BE2C (cell line): ENCODE measurements around the gene OR4D1.

Experiments used
- DNase-seq: peaks from one replicate; pipeline ENCODE4 v3.0.0-alpha.2; 2020
- H3K27me3 ChIP-seq: fragments of 250-450 bp; sonication (Bioruptor Pico); 2 replicates; pipeline ENCODE4 v1.5.1; 2020; ENCODE audit warnings: mild to moderate bottlenecking
- H3K36me3 ChIP-seq: fragments of 250-450 bp; sonication (Bioruptor Pico); 2 replicates; pipeline ENCODE4 v1.5.1; 2020; ENCODE audit warnings: mild to moderate bottlenecking
- H3K4me1 ChIP-seq: fragments of 250-450 bp; sonication (Bioruptor Pico); 2 replicates; pipeline ENCODE4 v1.5.1; 2020
- H3K4me3 ChIP-seq: 2 replicates; pipeline ENCODE4 v1.5.1; 2011; ENCODE audit warnings: low read depth, low read length
- H3K9me3 ChIP-seq: fragments of 250-450 bp; sonication (Bioruptor Pico); 2 replicates; pipeline ENCODE4 v1.5.1; 2020
- TF ChIP-seq, protein P1 (sequence below): IDR thresholded peaks from 2 replicates; pipeline ENCODE4 v1.5.1; 2012; ENCODE audit warnings: mild to moderate bottlenecking, low read depth, low read length

The OR4D1 gene

GRCh38 chr17:58187063-58187462 lies 38.9 kb downstream of the OR4D1 start:
- Histone ChIP-seq H3K4me1 (no peaks in the 10 kb centered on the region), H3K27me3 (peaks cover 7% of the 10 kb centered on the region), H3K36me3 (no peaks in the 10 kb centered on the region), H3K9me3 (no peaks in the 10 kb centered on the region), H3K4me3 (no peak overlapping the region)
- no peak for DNase-seq
- TF ChIP-seq, protein P1, sequence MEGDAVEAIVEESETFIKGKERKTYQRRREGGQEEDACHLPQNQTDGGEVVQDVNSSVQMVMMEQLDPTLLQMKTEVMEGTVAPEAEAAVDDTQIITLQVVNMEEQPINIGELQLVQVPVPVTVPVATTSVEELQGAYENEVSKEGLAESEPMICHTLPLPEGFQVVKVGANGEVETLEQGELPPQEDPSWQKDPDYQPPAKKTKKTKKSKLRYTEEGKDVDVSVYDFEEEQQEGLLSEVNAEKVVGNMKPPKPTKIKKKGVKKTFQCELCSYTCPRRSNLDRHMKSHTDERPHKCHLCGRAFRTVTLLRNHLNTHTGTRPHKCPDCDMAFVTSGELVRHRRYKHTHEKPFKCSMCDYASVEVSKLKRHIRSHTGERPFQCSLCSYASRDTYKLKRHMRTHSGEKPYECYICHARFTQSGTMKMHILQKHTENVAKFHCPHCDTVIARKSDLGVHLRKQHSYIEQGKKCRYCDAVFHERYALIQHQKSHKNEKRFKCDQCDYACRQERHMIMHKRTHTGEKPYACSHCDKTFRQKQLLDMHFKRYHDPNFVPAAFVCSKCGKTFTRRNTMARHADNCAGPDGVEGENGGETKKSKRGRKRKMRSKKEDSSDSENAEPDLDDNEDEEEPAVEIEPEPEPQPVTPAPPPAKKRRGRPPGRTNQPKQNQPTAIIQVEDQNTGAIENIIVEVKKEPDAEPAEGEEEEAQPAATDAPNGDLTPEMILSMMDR: no peak

GRCh38 chr17:58187675-58188074 lies 39.5 kb downstream of the OR4D1 start:
- no peaks in the 10 kb centered on the region for H3K4me1 ChIP-seq
- H3K9me3 ChIP-seq: no peaks in the 10 kb centered on the region
- no peaks in the 10 kb centered on the region for H3K36me3 ChIP-seq
- peaks cover 7% of the 10 kb centered on the region for H3K27me3 ChIP-seq
- H3K4me3 ChIP-seq: no peak overlapping the region
- DNase-seq: no peak
- TF ChIP-seq, protein P1: no peak

DNA sequence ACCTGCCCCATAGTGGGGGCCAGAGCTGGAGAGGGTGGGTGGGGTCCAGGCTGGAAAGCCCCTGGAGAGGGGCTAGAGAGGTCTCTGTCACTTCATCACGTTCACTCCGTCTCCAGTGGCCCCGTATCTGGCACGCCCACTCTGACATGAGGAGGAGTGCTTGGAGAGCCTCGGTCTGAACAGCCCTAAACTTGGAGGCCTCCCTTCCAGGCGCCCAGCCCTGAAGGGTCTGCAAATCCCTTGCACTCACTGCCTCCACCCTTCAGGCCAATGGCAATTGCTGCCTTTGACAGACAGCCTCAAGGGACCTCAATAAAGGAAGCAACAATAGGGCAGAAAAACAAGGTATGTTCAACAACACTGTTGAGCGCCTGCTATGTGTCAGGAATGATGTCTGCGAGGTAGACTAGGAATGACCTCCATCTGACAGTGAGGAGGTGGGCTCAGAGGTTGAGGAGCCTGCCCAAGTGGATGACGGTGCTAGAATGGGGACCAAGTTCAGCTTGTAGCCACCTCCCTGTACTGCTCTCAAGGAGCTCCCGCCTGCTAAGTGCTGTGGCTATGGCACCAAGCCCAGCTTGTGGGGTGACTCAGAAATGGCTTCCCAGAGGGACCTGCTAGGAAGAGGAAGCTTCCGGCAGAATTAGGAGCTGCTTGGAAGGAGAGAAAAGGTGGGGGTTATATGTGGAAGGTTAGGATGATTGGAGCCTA lies 41.4 kb downstream of the OR4D1 start:
- Histone ChIP-seq H3K36me3 (no peaks in the 10 kb centered on the region), H3K4me1 (no peaks in the 10 kb centered on the region), H3K9me3 (no peaks in the 10 kb centered on the region), H3K4me3 (no peak overlapping the region), H3K27me3 (peaks cover 8% of the 10 kb centered on the region)
- TF ChIP-seq, protein P1: no peak
- no peak for DNase-seq

GRCh38 chr17:58191241-58191896 lies 43.2 kb downstream of the OR4D1 start:
- Histone ChIP-seq H3K27me3 (peaks cover 16% of the 10 kb centered on the region), H3K4me3 (no peak overlapping the region), H3K4me1 (no peaks in the 10 kb centered on the region), H3K9me3 (no peaks in the 10 kb centered on the region), H3K36me3 (no peaks in the 10 kb centered on the region)
- DNase-seq: no peak
- TF ChIP-seq, protein P1: no peak

DNA sequence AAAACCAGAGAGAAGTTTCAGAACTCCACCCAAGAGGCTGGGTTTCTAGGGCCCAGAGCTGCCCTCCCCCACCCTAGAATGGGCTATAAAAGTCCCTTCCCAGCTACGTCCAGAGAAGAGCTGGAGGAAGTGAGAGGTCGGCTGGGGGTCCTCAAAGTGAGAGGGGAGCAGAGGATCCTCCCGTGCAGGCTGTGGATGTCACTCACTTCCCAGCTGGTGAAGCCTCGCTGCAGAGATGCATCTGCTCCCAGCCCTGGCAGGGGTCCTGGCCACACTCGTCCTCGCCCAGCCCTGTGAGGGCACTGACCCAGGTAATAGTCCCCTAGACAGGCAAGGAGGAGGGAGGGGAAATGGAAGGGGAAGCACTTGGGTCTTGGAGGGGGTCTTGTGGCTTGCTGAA lies 44.4 kb downstream of the OR4D1 start, which contains the start of gene EPX:
EPX (plus strand) TSS at position 115 of the 400 bp plus-strand sequence; CDS start at position 236, 121 bp downstream.
- Histone ChIP-seq H3K36me3 (no peaks in the 10 kb centered on the region), H3K9me3 (no peaks in the 10 kb centered on the region), H3K27me3 (peaks cover 20% of the 10 kb centered on the region), H3K4me3 (no peak within 1 kb of the TSS), H3K4me1 (no peaks in the 10 kb centered on the region)
- no peak for DNase-seq
- TF ChIP-seq, protein P1: no peak
